RPMI7951 (cell line): ENCODE results near the gene COL27A1. TPM values are rescaled to one million over a fixed set of nuclear protein-coding genes. Genes with fewer than 3 reads are reported as not detected.

Experiments
- DNase-seq: peaks from one replicate; pipeline ENCODE4 v3.0.0-alpha.2; 2012; ENCODE audit warnings: low read depth
- total RNA-seq: library from RNA; depleted of rRNA; stranded (reverse); fragments of >200 nt; shearing (Covaris generic); gene quantifications from 2 replicates; pipeline ENCODE4 v1.2.3, GENCODE V29; 2014

Gene COL27A1
- total RNA-seq, 1 experiment from 2014 or later, result 2.8 TPM

DNA sequence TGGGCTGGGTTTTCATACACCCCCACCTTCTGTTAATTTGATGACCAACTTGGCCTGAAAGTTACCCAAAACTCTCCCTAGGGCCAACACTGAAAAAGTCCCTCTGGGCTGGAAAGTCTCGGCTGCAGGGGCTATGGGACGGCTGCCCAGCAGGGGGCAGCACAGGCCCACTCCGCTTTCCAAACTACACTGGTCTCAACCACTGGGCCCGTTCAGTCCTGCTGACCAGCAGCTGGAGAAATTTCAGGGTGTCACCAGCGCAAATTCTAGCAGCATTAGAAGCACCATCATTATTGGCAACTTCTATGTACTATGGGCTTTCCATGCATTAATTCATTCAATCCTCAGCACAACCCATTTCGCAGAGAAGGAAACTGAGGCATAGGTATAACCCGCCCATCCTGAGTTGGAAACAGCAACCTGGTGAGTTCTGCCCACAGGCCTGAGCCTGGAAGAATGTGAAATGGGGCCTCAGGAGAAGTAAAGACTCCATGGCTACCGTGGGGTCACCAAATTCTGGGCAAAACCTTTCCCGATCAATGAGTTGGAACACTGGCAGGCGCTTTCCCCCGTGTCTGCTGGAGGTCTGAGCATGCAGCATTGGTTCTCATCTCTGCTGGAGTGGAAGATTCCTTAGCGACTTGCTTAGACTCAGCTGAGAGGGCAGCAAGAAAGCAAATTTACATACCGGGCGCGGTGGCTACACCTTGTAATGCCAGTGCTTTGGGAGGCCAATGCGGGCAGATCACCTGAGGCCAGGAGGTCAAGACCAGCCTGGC lies 184.0 kb downstream of the COL27A1 start:
- peak; percentile 48 for DNase-seq

DNA sequence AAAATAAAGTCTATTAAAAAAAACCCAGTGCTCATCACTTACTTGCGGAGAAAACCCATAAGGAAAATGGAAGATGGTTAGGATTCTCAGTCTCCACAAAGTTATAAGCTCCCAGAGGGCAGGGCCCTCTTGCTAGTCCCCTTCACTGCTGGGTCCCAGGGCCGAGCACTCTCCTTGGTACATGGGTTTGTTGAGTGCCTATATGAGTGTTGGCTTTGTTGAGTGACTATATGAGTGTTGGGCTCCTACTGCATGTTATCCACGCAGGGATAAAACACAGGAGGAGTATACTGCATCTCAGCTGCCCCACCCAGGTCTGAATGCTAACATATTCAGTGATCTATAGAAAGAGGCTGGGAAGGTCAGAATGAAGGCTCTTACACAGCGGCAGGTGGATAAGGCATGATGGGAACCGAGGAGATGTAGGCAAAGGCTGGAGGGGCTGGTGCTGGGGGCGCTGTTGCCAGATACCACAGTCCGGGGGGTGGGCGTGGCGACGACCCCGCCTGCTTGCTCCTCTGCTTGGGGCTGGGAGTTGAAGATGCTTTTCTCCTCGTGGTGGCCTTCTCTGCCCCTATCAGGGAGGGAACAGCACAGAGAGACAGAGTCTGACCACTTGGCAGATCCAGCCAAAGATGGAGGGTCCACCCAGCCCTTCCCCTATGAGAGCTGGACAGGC lies 186.0 kb downstream of the COL27A1 start:
- no peak for DNase-seq

DNA sequence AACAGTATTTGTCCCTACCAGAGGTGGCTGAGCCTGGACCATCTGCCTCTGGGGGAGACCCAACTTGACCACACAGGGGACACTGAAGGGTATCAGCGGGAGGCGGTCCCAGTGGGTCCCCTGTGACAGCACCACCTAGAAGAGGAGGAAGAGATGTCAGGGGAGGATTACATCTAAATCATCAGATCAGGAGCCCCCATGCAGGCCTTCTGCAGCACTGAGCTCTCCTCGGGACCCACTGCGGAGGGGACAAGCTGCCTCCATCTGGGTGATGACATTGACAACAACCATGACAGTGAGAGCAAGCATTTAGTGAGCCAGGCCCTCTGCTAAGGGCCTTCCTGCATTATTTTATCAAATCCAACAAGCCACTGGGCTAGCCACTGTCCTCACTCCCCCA lies 186.7 kb downstream of the COL27A1 start:
- no peak for DNase-seq

DNA sequence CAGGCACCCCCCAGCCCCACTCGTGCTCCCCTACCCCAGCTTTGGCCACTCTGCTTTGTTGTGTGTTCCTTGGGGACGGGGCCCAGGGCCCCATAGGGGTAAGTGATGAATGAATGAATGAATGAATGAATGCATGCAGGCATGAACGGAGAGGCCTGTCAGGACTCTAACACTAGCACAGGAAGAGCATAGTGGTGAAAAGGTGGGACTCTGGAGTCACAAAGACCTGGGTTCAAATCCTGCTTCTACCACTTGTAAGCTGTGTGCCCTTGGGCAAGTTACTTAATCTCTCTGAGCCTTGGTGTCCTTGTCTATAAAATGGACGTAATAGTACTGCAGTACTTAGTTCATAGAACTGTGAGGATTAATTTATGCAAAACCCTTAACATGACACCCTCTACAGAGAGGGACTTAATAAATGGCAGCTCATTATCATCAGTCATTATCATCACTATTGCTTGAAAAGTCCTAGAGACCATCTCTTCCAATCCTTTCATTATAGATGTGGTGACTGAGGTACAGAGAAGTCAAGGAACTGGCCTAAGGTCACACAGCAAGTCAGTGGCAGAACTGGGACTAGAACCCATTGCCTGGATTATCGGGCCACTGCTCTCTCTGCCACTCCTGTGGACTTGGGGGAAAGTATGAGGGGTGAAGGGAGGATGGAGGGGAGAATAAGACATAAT lies 187.6 kb downstream of the COL27A1 start:
- DNase-seq, result no peak

DNA sequence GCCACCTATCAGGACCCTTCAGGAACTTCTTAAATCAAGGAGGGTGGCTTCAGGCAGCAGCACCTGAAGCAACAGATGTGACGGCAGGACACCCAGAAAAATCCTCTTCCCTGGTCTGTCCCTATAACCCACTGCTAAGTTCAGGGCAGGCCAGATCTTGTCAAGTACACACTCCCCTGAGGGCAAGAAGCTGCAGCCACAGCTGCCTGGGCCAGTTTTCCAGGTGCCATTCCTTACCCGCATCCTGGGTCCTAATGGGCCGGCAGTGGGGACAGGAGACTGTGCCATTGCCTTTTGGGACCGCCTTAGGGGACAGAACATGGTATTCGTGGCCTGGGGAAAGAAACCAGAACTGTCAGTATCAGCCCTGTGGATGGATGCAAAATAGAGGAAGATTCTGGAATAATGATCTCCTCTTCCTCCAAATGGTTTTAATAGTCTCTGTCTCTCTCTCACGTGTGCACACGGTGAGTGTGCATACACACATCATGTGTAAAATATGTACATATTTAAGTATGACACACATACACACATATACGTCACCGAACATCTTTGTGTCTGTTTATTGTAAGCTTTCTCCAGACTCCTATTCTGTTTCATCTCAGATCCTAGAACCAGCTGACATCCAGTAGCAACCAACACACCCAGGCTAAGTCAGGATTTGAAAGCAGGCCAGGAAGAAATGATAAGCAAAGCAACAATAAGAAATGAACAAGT lies 188.3 kb downstream of the COL27A1 start:
- no peak for DNase-seq

DNA sequence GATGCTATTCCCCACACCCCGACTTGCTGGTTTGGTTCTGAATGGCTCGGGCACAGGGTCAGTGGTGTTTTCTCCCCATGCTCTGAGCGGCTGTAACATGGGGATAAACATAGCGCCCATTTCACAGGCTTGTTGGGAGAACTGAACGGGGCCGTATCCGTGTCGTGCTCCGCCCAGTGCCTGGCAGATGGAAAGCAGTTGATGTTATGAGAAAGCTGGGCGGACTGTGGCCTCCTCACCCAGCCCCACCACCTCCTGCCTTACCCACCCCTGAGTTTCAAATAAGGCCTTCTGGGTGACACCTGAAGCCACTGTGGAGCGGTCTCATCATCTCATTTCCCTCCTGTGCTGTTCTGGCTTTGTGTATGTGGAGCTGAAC lies 188.8 kb downstream of the COL27A1 start:
- no peak for DNase-seq

DNA sequence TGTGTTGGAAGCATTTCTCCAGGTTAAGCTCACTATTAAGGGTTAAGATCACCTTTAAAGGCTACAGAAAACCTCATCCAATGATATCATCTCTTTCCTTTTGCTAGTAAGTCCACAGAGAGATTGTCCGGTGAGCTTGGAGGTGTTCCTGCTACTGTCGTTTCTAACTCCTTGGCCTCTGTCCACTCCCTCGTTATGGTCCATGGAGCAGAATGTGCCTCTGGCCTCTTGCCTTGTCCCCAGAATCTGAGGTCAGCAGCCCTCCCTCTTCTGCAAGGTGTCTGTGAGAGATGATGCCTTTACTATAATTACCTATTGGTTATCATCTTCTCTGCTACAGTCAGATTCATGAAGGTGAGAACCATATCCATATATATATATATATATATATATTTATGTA lies 189.4 kb downstream of the COL27A1 start:
- no peak for DNase-seq

DNA sequence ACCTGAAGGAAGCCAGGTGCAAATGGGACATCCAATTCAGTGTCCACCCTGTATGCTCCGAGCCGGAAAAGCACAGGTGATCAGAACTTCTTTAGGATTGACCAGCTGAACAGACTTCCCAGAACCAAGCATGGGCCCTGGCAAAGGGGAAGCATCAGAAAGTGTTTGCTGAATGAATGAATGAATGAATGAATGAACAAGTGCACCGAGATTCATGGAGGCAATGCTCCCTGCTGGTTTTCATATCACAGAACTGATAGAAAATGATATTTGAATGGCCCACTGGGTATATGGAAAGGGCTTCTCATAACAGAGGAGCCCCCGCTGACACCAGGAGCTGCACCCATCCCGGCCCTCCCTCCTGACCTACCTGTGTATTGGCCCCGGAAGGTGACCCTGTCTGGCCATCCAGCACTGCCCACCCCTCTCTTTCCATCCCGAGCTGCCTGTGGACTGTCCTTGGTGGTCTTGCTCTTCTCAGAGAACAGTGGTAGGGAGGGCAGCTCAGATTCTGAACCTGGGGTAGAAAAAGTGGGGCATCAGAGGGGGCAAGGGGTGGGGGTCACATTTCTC lies 190.2 kb downstream of the COL27A1 start:
- DNase-seq, result no peak

DNA sequence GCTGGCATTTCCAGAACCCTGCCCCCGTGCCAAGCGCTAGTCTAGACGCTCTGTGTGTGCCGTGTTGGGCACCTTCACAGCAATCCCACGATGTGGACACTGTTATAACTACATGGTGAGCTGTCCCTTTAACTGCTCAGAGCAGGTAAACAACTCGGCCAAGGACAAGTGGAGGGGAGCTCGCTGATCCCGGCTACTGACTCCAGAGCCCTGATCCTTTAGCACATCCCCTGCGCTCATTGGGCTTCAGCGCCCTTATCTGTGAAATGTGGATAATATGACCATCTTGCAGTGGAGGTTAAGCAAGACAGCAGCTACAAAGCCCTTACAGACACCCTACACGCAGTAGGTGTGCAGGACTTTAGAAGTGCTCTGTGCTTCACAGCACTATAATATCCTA lies 190.8 kb downstream of the COL27A1 start:
- no peak for DNase-seq

DNA sequence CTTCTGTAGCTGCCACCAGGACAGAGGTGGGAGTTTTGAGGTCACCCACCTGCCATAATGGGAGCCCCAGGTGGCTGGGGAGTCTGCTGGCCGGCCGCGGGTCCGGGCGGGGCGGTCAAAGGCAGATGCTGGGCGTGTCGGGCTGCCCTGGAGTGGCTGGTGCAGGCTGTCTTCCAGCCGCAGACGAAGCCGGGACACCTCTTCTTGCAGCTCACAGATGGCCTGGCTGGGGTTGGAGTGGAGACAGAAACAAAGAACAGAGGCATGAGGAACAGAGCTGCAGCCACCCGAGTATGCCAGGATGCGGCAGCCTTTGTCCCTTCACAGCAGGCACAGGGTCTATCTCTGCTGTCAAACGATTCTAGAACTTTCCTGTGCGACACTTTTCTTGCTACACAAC lies 192.3 kb downstream of the COL27A1 start:
- DNase-seq, result no peak

DNA sequence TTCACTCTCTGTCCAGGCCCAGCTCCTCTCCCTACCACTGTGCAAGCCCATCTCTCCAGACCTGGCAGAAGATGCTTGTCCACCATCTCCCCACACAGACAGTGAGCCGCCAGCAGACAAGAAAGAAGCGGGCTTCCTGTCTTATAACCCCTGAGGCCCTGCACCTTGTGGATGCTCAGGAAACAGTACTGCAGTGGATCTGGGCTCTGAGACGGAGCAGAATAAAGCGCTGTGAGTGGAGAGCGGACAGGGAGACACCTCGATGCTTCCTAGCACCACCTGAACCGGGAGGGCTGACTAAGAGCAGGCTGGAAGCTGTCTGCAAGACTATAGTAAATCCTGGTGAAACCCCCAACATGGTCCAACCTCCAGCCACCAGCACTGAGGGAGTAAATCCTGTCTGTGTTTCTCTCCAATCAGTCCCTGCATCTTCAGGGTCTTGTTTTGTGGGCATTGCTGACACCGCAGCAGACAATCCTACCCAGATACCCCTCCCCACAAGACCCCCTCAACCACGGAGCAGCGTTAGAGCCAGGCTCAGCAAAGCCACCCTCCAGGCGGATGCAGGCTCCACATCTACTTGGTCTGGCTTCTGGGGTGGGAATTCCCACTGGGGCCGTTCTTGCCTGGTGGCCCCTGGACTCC lies 193.0 kb downstream of the COL27A1 start:
- no peak for DNase-seq

DNA sequence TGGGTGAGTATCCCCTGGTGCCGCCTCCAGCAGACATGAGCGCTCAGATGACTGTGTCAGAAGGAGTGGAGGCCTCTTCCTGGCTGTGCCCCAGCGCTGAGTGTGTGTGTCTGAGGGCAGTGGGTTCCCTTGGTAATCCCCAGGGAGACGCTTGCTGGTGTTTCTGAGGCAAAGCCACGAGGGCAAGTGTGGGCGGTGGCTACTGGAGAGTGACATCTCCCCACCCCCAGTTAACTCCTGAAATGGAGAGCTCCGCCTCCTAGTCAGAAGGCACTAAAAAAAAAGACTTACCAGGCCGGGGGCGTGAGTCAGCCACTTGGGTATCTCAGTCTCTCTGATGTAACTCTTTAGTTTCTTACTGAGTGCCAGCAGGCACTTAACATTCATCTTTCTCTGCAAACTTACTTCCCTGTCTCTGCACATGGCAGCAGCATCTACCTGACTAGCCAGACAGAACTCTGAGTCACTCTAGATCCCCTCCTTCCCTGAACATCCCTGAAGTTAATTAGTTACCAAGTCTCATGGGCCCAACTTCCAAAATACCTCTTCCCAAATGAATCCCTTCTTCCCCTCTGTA lies 193.7 kb downstream of the COL27A1 start:
- DNase-seq, result peak; percentile 98

DNA sequence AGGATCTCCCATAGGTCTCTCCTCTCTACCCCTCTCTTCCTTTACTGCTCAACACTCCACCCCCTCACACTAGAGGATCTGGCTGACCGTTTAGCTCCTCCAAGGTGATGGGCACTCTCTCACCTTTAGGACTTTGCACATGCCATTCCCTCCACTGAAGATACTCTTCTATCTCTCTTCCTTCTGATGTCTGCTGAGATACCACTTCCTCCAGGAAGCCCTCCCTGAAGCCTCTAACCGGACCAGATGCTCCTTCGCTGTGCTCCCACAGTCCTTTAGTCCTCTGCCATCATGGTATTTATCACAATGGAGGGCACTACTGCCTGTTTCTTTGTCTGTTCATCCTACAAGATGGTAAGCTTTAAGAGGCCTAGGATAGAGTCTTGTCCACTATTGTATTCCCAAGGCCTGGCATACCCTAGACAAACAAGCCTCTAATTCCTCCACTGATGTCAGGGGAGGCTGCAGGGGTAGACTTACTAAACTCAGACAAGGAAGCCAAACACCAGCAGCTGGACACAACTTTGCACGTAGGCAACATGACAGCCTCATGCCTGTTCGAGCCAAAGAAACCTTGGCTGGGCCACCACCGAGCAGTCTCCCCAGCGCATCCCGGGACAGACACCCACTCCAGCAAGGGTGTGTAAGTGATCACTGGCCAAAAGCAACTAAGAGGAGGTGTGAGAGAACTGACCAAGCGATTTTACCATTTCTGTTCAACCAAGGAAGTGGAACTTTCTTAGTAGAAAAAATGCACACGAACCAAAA lies 194.6 kb downstream of the COL27A1 start:
- DNase-seq, result no peak

DNA sequence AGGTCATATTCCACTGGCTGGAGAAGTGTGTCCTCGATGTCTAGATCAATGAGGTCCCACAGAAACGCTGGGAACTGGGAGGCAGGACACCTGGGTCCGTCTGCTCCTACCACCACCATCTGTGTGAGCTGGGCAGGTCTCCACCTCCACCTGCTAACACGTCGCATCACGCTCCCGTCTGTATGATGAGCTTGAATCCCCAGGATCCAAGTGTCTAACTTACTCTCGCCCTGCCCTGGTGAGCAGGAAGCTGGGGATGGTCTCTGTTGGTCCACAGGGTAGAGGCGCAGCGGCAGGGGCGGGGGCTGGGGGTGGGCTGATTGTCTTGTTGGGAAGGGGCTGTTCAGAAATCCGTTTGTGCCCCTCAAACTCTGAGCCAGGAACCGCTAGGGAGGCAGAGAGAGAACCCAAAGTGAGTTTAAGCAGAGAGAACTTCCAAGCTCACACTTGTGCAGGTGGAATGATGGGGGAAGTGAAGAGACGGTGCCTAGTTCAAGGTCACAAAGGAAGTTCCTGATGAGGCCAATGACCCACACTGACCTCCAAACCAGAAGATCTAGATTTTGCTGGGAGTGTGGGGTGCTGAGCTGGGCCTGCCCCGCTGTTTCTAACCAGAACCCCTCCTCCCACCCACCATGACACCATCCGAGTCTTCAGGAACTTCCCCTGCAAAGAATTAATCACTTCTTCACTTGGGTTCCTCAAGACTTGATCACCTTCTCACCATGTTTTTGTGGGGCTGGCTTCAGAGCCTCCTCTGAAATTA lies 195.5 kb downstream of the COL27A1 start:
- DNase-seq, result no peak

DNA sequence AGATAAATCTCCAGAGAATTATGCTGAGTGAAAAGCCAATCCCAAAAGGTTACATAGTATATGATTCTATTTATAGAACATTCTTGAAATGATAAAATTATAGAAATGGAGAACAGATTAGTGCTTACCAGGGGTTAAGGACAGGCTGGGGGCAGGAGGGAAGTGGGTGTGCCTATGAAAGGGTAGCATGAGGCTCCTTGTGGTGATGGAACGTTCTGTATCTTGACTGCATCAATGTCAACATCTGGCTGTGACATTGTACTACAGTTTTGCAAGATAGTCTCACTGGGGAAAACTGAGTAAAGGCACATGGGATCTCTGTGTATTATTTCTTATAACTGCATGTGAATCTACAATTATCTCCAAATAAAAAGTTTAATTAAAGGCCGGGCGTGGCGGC lies 196.6 kb downstream of the COL27A1 start:
- no peak for DNase-seq

DNA sequence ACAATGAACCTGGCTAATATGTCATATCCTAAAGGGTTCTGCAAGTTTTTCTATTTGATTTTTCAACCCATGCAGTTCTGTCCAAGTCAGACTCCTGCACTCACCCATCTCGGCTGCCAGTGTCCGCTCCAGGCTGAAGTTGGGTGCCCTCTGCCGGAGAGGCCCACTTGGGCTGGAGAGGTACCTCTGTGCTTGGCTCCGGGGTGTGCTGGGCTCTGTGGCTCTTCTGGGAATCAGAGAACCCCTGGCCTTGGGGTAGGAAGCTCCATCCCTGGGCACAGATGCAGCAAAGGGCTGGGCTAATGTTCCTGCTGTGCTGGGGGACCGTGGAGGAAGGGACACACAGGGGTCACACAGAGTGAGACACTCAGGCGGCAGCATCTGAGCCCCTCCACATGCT lies 200.5 kb downstream of the COL27A1 start:
- DNase-seq, result no peak

DNA sequence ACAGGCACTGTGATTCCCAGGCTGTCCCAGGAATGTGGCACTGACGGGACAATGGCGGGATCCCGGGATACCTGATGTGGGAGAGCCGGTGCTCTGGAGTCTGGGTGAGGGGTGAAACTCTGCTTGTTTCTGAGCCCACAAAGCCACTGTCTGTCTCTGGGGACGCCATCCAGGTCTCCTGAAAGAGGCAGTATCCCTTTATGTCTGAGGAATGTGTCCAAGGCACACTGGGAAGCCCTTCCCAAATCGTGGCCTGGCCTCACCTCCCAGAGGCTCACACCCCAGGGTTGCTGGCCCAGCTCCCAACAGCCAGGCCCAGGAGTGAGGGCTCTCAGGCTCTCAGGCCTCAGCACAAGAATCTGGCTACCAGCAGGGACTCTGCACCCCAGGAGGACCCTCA lies 201.5 kb downstream of the COL27A1 start:
- DNase-seq, result no peak

DNA sequence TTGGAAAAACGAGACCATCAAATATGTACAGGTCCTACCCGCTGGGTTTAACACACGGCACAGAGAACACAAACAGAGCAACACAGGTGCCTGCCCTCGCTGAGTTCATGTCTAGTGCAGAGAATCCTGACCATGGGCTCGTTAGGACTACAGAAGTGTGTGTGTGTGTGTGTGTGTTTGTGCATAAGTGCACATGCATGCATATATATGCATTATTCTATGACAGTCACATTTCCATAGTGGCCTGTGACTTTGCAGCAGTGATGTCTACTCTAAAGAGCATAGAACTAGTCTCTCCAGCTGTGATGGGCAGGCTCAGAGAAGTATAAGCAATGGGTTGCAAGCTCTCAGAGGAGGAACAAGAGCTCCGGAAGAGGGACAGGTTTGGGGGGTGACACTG lies 202.0 kb downstream of the COL27A1 start:
- DNase-seq, result no peak

DNA sequence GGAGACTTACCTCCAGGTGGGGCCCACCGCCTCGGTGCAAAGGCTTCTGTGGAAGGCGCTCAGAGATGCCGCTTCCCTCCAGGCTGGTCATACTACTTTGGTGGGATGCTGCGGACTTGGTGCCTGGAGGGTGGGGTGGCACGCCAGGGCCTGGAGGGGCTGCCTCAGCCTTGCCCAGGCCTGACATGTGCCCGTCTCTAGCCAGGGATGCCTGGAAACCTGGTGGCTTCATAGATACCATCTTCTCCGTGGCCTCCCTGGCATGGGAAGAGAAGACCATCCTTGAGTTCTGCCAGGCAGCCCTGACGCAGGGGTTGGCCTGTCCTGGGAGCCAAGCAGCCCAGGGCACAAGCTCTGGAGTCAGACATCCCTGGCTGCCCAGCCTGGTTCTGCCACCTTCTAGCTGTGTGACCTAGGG lies 202.6 kb downstream of the COL27A1 start:
- DNase-seq, result no peak

DNA sequence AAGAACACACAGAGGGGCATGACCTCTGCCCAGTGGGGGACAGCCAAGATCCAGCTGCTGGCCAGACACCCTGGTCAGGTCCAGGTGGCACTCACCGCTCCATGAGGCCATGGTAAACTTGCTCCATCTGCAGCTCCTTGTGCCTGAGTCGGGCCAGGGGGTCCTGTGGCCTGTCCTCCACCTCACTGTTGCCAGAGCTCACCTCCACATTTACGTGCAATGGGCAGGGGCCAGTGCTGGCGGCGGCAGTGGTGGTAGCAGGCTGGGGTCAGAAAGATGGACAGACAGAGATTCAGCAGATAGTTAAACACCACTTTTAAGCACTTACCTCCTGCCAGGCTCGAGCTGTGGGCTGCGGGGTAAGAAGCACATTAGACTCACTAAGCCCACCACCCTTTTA lies 204.5 kb downstream of the COL27A1 start:
- no peak for DNase-seq
